IPS-18c (cell line): ENCODE data around the gene SOX12.
"Not testable (repeated sequence)": the region's sequence is repeated elsewhere in the genome, so short reads cannot be mapped to it uniquely, and the experiment has no call there.

Experiments used
- H3K4me3 ChIP-seq: 2 replicates; pipeline ENCODE4 v1.7.0; 2013; ENCODE audit warnings: low read depth, mild to moderate bottlenecking, low read length, moderate library complexity; ENCODE audit not compliant: insufficient read depth
- H3K9me3 ChIP-seq: one replicate; pipeline ENCODE4 v1.6.1; 2013; ENCODE audit warnings: mild to moderate bottlenecking, low read length, moderate library complexity; ENCODE audit not compliant: control insufficient read depth, insufficient read depth

The SOX12 gene

DNA sequence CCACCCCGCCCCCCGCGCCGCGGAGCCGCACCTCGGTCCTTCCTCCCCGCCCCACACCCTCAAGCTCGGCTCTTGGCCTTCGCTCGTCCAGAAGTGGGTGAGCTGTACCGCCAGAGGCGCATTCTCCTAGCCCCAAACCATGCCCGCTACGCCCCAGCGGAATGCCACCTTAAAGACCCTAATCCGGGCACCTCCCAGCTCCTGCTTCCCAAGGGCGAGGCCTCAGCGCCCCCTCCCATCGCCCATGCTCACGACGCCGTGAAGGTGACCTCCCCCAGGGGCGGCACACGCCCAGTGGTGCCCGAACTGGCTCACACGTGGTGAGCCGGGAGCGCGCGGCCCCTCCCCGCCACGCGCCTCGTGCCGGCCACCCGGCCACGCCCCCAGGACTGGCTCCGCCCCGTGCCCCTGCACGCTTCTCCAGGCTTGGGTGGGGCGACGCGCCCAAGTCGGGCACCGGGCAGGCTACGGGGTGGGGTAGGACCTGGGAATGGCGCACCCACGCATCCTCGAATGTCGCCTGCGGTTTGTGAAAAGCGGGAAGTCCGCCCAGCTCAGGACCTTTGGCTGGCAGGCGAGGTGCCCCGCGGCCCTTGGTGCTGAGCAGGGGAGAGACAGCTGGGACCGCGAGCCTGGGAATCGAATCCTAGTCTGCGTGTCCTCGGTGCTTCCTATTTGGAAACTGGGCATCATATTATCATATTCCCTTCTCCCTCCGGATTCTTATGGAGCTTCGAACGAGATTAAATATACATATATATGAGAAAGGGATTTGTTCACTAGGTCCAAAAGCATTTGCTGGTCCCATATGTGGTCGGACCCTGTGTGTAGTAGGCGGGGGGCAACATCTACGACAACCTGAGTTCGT is 941 bp upstream of the SOX12 start:
- H3K4me3 ChIP-seq = peak overlapping the region; percentile 68

DNA sequence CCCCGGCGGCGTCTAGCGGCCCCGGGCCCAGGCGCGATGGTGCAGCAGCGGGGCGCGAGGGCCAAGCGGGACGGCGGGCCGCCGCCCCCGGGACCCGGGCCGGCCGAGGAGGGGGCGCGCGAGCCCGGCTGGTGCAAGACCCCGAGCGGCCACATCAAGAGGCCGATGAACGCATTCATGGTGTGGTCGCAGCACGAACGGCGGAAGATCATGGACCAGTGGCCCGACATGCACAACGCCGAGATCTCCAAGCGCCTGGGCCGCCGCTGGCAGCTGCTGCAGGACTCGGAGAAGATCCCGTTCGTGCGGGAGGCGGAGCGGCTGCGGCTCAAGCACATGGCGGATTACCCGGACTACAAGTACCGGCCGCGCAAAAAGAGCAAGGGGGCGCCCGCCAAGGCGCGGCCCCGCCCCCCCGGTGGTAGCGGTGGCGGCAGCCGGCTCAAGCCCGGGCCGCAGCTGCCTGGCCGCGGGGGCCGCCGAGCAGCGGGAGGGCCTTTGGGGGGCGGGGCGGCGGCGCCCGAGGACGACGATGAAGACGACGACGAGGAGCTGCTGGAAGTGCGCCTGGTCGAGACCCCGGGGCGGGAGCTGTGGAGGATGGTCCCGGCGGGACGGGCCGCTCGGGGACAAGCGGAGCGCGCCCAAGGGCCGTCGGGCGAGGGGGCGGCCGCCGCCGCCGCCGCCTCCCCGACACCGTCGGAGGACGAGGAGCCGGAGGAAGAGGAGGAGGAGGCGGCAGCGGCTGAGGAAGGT is 715 bp downstream of the SOX12 start:
- no peaks in the 10 kb centered on the region for H3K9me3 ChIP-seq
- peak overlapping the region; percentile 99 for H3K4me3 ChIP-seq

More for the DNA sequence above, 941 bp upstream of the SOX12 start:
- H3K9me3 ChIP-seq = no peaks in the 10 kb centered on the region

DNA sequence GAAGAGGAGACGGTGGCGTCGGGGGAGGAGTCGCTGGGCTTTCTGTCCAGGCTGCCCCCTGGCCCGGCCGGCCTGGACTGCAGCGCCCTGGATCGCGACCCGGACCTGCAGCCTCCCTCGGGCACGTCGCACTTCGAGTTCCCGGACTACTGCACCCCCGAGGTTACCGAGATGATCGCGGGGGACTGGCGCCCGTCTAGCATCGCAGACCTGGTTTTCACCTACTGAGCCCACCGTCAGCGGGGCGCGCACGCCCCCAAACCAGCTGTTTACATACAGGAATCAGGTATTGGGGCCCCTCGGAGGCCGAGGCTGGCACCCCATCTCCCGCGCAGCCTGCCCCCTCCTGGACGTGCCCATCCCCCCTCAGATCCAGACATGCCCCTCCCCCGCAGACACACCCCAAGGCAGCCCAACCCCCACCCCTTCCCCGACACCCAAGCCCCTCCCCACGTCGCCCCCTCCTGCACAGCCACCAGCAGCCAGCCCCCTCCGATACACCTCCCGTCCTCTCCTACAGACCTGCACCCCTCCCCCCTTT is 1.4 kb downstream of the SOX12 start:
- Histone ChIP-seq H3K4me3 (peak overlapping the region; percentile 99), H3K9me3 (no peaks in the 10 kb centered on the region)

DNA sequence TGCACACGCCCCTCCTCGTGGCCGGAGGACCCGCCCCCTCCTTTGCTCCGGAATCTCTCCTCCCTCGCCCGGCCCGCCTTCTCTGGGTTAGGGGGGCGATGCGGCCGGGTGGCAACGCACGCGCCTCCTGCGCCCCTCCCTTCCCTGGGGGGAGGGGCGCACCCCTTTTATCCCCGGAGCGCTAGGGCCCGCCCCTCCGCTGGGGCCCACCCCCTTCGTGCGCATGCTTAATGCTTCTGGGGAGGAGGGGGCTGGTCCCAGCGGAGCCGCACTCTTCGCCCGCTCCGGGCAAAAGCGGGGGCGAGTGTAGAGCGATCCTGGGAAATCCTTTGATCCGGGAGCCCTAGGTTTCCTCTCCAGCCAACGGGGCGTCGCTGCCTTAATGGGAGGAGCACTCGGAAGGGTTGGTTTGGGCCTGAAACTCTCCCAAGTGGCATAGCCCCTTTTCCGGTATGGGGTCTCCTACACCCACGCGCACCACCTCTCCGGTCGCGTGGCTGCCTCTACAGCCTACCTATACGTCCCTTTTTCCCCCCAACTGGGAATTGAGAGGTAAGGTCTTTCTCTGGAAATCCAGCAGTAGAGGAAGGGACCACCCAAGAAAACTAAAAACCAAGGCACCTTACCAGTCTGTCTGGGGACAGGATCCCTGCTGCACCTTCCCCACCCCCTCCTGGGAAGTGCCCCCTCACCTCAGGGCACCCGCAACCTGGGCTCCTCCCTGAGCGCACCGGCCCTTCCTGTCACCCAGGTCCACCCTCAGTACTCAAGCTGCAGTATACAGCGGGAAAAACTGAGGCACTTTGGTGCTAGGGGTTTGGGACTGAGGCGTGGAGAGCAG is 2.1 kb downstream of the SOX12 start:
- Histone ChIP-seq H3K9me3 (no peaks in the 10 kb centered on the region), H3K4me3 (peak overlapping the region; percentile 99)

DNA sequence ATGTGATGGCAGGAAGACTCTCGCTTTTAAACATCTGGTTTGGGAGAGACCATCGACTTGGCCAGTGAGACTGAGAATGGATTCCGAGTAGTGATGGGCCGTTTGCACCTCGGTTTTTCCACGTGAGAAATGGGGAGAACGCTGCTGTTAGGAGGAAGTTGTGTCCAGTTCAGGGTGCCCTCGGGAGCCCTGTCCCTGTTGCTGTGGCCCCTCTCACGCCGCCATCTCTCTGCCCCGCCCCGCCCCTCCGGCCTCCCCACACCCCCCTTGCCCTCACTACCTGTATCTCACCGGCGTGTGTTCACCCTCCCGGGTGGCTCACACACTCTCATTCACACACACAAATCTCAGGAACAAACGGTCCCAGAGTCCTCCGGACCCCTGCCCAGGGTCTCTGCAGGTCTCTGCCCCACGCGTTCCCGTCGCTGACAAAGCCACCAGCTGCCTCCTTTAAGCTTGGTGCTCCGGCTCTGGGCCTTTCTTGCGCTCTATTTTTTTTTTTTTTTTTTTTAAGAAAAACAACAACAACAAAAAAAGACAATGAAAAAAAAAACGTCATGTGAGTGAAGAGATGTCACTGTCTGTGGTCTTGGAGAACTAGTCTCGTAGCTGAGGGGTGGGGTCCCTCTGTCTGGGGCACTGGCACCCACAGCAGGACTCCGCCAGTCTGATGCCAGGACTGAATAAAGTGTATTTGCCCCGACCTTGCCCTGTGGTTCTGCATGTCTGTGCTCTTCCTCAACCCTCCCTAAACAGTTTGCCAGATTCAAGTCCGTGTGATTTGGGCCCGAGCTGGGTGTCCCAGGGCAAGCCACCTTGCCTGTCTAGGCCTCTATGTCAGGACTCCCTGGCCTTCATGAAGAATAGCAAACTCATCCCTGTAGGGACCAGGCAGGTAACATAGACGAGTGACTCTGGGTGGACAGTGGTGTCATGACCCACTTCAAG is 2.9 kb downstream of the SOX12 start:
- Histone ChIP-seq H3K4me3 (peak overlapping the region; percentile 99), H3K9me3 (no peaks in the 10 kb centered on the region)

DNA sequence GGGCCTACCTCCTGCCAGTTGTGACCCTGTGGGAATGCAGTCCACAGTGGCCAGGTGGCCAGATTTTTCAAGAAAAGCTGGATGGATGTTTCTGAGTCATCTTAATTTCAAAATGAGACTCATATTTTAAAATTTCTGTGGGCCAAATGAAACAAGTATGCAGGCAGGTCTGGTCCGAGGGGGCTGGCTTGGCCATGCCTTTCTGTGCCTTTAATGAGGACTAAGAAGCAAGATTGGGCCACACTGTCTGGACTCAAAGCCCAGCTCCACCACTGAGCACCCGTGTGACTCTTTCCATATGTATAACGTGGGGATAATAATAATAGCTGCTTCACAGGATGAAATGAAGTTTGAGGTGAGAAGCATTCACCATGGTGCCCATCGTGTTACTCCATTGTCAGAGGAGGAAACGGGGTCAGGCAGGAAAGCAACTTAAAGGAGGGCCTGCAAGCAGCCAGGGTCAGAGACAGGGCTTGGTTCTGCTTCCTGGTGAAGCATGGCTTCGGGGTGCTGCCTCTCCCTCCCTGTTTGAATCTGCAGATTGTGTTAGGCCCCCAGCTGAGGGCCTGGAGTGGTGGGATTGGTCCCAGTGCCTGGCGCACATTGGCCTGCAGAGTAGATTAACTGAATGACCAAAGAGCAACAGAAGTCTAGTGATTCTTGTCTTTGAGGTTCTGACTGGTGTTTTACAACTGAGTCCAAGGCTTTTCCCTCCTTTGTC is 3.8 kb downstream of the SOX12 start:
- H3K9me3 ChIP-seq = no peaks in the 10 kb centered on the region
- H3K4me3 ChIP-seq = no peak overlapping the region

DNA sequence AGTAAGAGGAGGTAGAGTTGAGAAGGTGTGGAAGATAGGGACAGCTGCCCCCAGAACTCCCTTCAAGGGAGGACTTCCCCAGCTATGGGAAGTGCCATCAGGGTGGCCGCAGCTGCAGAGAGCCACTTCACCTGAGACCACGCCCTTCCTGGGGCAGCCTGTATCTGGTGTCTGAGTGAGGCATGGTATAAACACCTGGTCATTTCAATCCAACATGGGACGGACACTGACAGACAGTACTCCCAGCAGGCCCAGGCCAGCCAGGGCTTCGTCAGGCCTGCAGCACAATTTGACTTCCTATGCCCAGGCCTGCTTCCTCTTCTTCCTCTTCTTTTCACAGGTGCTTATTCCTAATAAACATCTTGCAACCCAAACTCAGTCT is 4.5 kb downstream of the SOX12 start:
- Histone ChIP-seq H3K4me3 (no peak overlapping the region), H3K9me3 (no peaks in the 10 kb centered on the region)

DNA sequence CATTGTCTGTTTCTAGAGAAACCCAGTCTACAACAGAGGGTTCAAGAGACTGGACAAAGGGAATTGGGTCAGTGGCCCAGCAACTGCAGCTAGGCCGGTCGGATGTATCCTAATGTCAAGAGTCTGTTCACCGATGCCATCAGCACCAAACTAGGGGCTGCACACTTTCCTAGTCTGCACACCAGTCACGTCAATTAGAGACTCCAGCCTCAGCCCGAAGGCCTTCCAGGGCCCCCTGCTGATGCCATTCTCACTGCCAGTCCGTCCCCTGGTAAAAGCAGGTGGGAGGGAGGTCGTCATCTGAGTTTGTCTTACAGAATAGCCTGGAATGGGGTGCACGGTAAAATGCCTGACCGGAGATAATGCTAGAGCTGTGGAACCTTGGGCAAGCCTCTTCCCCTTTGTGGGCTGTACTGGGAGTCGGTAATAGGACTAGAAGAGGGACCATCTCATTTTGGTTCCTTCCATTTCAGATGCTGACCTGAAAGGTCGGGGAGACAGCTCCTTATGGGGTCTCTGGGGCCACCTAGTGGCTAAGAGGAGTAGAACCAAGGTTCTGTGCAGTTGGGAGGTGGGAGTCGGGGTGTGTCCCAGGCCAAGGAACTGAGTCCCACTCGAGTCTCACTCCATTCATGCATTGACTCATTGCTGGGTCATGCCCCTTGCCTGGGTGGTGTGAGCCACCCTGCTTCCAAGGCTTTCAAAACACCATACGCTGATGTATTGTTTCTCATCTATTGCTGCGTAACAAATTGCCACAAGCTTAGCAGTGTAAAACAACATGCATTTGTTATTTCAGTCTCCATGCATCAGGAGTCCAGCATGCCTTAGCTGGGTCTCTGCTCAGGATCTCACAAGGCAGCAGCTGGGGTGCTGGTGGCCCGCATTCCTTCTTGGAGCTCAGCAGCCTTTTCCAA is 5.1 kb downstream of the SOX12 start:
- Histone ChIP-seq H3K9me3 (no peaks in the 10 kb centered on the region), H3K4me3 (no peak overlapping the region)

DNA sequence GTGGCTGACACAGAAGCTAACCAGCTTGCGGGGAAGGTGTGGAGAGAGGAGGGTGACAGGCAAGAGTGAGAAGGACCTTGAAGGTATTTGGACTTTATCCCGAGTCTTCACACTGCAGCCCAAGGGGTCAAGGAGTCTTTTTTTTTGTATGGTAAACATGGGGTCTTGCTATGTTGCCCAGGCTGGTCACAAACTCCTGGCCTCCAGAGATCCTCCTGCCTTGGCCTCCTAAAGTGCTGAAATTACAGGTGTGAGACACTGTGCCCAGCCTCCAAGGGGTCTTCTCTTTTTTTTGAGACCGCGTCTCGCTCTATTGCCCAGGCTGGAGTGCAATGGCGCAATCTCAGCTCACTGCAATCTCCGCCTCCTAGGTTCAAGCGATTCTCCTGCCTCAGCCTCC is 9.2 kb downstream of the SOX12 start:
- H3K9me3 ChIP-seq = no peaks in the 10 kb centered on the region
- H3K4me3 ChIP-seq = no peak overlapping the region

DNA sequence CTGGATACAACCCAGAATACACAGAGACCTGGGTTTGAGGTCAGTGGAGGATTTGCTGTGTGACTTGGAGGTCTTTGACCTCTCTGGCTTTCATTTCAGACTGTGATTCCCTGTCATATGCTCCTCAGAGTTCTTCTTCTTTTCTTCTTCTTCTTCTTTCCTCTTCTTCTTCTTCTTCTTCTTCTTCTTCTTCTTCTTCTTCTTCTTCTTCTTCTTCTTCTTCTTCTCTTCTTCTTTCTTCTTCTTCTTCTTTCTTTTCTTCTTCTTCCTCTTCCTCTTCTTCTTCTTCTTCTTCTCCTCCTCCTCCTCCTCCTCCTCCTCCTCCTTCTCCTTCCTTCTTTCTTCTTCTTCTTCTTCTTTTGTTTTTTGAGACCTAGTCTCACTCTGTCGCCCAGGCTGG is 10.7 kb downstream of the SOX12 start:
- not testable (repeated sequence) for H3K9me3 ChIP-seq, H3K4me3 ChIP-seq

DNA sequence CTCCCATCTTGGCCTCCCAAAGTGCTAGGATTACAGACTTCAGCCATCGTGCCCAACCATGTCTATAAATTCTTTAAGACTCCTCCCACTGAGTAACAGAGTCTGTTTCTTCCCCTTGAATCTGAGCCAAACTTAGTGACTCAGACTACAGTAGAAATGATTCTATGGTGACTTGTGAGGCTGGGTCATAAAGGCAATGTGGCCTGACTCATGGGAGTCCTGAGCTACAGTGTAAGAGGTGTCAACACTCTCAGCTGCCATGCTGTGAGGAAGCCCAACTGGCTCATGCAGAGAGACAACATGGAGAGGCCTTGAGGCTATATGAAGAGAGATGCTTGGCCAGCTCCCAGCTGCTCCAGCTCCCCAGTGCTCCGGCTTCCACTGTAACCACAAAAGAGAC is 16.3 kb downstream of the SOX12 start:
- Histone ChIP-seq H3K9me3 (no peaks in the 10 kb centered on the region), H3K4me3 (no peak overlapping the region)

DNA sequence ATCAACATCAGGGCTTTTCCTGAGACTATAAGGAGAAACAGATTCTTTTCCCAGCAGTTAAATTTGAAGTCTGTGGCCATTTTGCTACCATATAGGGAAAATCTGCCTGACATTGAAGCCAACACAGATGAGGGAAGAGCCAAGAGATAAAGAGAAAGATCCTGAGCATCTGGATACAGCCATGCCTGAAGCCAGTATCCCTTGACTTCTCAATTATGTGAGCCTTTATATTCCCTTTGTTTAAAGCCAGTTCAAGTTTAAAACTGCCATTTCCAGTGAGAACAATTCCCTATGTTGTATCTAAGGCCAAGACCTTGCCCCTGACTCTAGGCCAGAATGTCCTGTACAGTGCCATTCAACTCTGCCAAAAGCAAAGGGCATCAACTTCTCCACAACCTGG is 17.8 kb downstream of the SOX12 start:
- Histone ChIP-seq H3K9me3 (no peaks in the 10 kb centered on the region), H3K4me3 (no peak overlapping the region)

DNA sequence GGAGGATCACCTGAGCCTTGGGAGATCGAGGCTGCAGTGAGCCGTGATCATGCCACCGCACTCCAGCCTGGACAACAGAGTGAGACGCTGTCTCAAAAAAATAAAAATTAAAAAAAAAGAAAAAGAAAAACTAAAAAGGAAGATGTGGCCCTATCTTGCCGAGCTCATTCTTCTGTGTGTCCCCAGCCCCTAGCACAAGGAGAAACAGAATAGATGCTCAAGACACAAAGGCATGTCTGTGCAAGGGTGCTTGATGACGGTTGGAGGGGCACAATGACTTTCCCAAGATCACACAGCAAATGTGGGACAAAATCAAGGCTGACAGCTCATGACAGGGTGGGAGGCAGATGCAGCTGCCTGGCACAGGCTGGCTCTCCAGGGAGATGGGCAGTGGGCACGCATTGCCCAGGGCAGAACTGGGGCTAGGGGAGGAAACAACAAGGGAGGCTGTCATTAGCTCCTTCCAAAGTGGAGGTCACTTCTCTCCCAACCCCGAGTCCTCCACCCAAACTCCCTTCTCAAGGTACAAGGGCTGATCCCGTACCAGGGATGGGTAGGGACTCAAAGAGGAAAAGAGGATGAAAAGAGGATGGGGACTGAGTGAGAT is 20.8 kb downstream of the SOX12 start:
- Histone ChIP-seq H3K4me3 (peak overlapping the region; percentile 83), H3K9me3 (no peaks in the 10 kb centered on the region)

DNA sequence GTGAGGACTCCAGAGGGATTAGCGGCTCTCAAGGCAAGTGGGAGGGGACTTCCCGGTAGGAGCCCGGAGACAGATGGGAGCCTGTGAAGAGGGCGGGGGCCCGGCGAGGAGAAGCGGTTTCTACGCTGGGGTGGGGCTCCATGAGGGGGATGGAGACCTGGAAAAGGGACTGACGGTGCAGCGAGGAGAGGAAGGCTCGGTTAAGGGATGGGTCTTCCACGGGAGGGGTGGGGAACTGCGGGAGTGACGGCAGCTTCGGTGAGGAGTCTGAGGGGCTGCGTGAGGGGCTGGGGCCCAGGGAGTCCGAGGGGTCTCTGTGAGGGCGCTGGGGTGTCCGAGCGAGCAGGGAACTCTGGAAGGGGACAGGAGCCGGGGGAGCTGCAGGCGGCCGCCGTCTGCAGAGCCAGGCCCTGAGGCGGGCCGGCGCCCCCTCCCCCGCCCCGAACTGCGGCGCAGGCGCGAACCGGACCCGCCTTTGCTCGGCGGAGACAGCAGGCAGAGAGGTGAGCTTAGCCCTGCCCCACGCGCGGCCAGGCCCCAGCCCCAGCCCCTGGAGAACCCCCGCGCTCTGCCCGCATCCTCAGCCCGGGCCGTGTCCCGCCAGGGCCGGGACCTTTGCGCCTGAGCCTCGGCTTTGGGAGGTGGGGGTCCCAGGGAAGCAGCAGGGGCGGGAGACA is 21.4 kb downstream of the SOX12 start, which contains the start of gene NRSN2:
NRSN2 (plus strand) TSS at position 472 of the 677 bp plus-strand sequence. CDS start 2,533 bp downstream, outside the sequence.
- Histone ChIP-seq H3K9me3 (no peaks in the 10 kb centered on the region), H3K4me3 (peak within 1 kb of the TSS; percentile 83)
